Osteoblast (primary cell): ENCODE data around the gene MFAP3. TPM values are rescaled to one million over a fixed set of nuclear protein-coding genes. Genes with fewer than 3 reads are reported as not detected.
A peak's percentile ranks its signal among the peaks of the same experiment; 100 is the strongest.

Experiments used
- DNase-seq: peaks from one replicate; pipeline ENCODE4 v3.0.0; 2011; ENCODE audit warnings: low spot score, mixed read lengths; ENCODE audit not compliant: insufficient read length; ENCODE audit errors: missing footprints
- H2AFZ ChIP-seq: 2 replicates; pipeline ENCODE4 v1.6.0; 2011; ENCODE audit warnings: mild to moderate bottlenecking, low read length
- H3K27ac ChIP-seq: 2 replicates; pipeline ENCODE4 v1.5.1; 2011; ENCODE audit warnings: mild to moderate bottlenecking, low read depth, low read length, moderate library complexity
- H3K27me3 ChIP-seq: 2 replicates; pipeline ENCODE4 v1.6.0; 2012; ENCODE audit warnings: mild to moderate bottlenecking, control low read depth, inconsistent platforms, low read length, moderate library complexity; ENCODE audit not compliant: insufficient read depth
- H3K36me3 ChIP-seq: 2 replicates; pipeline ENCODE4 v1.5.1; 2011; ENCODE audit warnings: mild to moderate bottlenecking, low read length, control low read depth, moderate library complexity; ENCODE audit not compliant: insufficient read depth
- H3K4me1 ChIP-seq: 2 replicates; pipeline ENCODE4 v1.5.1; 2011; ENCODE audit warnings: mild to moderate bottlenecking, low read length, control low read depth, moderate library complexity; ENCODE audit not compliant: insufficient read depth
- H3K4me2 ChIP-seq: 2 replicates; pipeline ENCODE4 v1.6.0; 2011; ENCODE audit warnings: mild to moderate bottlenecking, low read length; ENCODE audit not compliant: insufficient read depth
- H3K4me3 ChIP-seq: fragments of 200-600 bp; sonication (generic); 3 replicates; pipeline ENCODE4 v1.5.1; 2012; ENCODE audit warnings: mild to moderate bottlenecking, low read length, inconsistent platforms; ENCODE audit not compliant: insufficient read depth
- H3K79me2 ChIP-seq: 2 replicates; pipeline ENCODE4 v1.6.0; 2012; ENCODE audit warnings: mild to moderate bottlenecking, low read length, control low read depth, inconsistent platforms; ENCODE audit not compliant: insufficient read depth
- H3K9me3 ChIP-seq: 2 replicates; pipeline ENCODE4 v1.5.1; 2011; ENCODE audit warnings: low read depth, low read length, control low read depth
- H4K20me1 ChIP-seq: 2 replicates; pipeline ENCODE4 v1.6.0; 2012; ENCODE audit warnings: mild to moderate bottlenecking, low read length, control low read depth; ENCODE audit not compliant: insufficient read depth
- CTCF ChIP-seq: IDR thresholded peaks from 2 replicates; pipeline ENCODE4 v1.5.1; 2011; ENCODE audit warnings: mild to moderate bottlenecking, low read depth, low read length, moderate library complexity; ENCODE audit errors: extremely low read depth
- total RNA-seq: library from RNA; depleted of rRNA; stranded (reverse); fragments of >200 nt; gene quantifications from 2 replicates; pipeline ENCODE4 v1.2.3, GENCODE V29; 2012

Gene MFAP3
- total RNA-seq, 1 donor, result 90.1 TPM

- peaks cover 13% of the 10 kb centered on the region for H3K36me3 ChIP-seq
- H3K4me2 ChIP-seq, result no peak overlapping the region
- no peak overlapping the region for H3K4me3 ChIP-seq
- no peaks in the 10 kb centered on the region for H3K4me1 ChIP-seq
- no peak overlapping the region for H2AFZ ChIP-seq
- H3K27ac ChIP-seq, result no peak overlapping the region
- H3K9me3 ChIP-seq, result no peaks in the 10 kb centered on the region
- no peaks in the 10 kb centered on the region for H3K27me3 ChIP-seq
- no peaks in the 10 kb centered on the region for H3K79me2 ChIP-seq
- TF ChIP-seq CTCF, result no peak
- no peak for DNase-seq
- H4K20me1 ChIP-seq, result no peaks in the 10 kb centered on the region
These were observed 38.8 kb upstream of the MFAP3 start for GRCh38 chr5:153999995-154000394.

DNA sequence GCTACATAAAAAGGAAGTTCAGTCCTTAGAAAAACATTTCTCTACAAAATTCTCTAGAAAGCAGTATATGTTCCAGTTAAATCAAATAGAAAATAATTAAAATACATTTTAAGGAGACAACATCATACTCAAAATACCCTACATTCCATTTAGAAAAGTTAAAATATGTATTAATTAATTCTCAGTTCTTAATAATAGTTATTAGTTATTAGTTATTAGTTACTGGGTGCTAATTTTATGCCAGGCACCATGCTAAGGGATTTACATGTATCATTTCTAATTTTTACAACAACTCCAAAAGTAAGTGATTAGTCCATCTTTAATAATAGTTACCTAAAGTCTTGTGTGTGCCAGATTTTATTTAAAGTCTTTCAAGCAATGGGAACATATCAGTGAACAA is 38.1 kb upstream of the MFAP3 start:
- no peaks in the 10 kb centered on the region for H3K9me3 ChIP-seq
- TF ChIP-seq CTCF, result no peak
- no peaks in the 10 kb centered on the region for H3K27me3 ChIP-seq
- H3K4me2 ChIP-seq, result no peak overlapping the region
- peaks cover 13% of the 10 kb centered on the region for H3K36me3 ChIP-seq
- H3K27ac ChIP-seq, result no peak overlapping the region
- no peak overlapping the region for H3K4me3 ChIP-seq
- no peaks in the 10 kb centered on the region for H3K4me1 ChIP-seq
- H3K79me2 ChIP-seq, result no peaks in the 10 kb centered on the region
- DNase-seq, result no peak
- no peak overlapping the region for H2AFZ ChIP-seq
- H4K20me1 ChIP-seq, result no peaks in the 10 kb centered on the region

GRCh38 chr5:154002093-154002492 is 36.7 kb upstream of the MFAP3 start:
- Histone ChIP-seq H3K4me2 (no peak overlapping the region), H3K9me3 (no peaks in the 10 kb centered on the region), H4K20me1 (no peaks in the 10 kb centered on the region), H3K27me3 (no peaks in the 10 kb centered on the region), H3K4me3 (no peak overlapping the region), H3K4me1 (no peaks in the 10 kb centered on the region), H3K36me3 (peaks cover 13% of the 10 kb centered on the region), H3K27ac (no peak overlapping the region), H2AFZ (no peak overlapping the region), H3K79me2 (no peaks in the 10 kb centered on the region)
- no peak for TF ChIP-seq CTCF
- DNase-seq, result no peak

- no peaks in the 10 kb centered on the region for H3K79me2 ChIP-seq
- no peak overlapping the region for H2AFZ ChIP-seq
- H4K20me1 ChIP-seq, result no peaks in the 10 kb centered on the region
- no peak overlapping the region for H3K27ac ChIP-seq
- H3K27me3 ChIP-seq, result no peaks in the 10 kb centered on the region
- no peaks in the 10 kb centered on the region for H3K9me3 ChIP-seq
- no peak for TF ChIP-seq CTCF
- no peaks in the 10 kb centered on the region for H3K4me1 ChIP-seq
- H3K36me3 ChIP-seq, result peaks cover 13% of the 10 kb centered on the region
- H3K4me3 ChIP-seq, result no peak overlapping the region
- peak; percentile 27 for DNase-seq
- no peak overlapping the region for H3K4me2 ChIP-seq
These were observed 36.2 kb upstream of the MFAP3 start for GRCh38 chr5:154002511-154003020.
